Right atrium auricular region (tissue), 2 donors: ENCODE measurements around the gene GEN1. TPM values are rescaled to one million over a fixed set of nuclear protein-coding genes. Genes with fewer than 3 reads are reported as not detected.

Source experiments
- total RNA-seq, 2 donors: library from RNA; depleted of rRNA; stranded (reverse); fragments of >200 nt; gene quantifications; one replicate each; pipeline ENCODE4 v1.1.0, GENCODE V29; 2016

The GEN1 gene
- total RNA-seq, 2 donors from 2014 or later = 1.2 to 2.3 TPM

Other genes starting within 250 kb of the GEN1 start
- under 1 TPM; 0.22 to 0.28 TPM for gene RAD51AP2, start 235.7 kb upstream of the GEN1 start, total RNA-seq
- gene VSNL1, start 213.4 kb upstream of the GEN1 start, total RNA-seq = 10 to 100 TPM; 30.2 to 41.7 TPM
- gene SMC6, start 328 bp upstream of the GEN1 start, total RNA-seq = 10 to 100 TPM in 1 of 2 donors, 1 to 10 TPM in 1; 6.1 to 12.2 TPM
- not detected for gene MSGN1, start 62.3 kb downstream of the GEN1 start, total RNA-seq
- gene KCNS3, start 124.5 kb downstream of the GEN1 start, total RNA-seq = 10 to 100 TPM in 1 of 2 donors, 1 to 10 TPM in 1; 3.7 to 13.7 TPM